ENCODE results near the gene HNRNPM. TPM values are rescaled to one million over a fixed set of nuclear protein-coding genes. Genes with fewer than 3 reads are reported as not detected.

Gene HNRNPM
- total RNA-seq, 1 experiment from 2014 or later: 204 TPM

- H3K27ac Mint-ChIP-seq (ENCODE audit: unreplicated experiment): no peak overlapping the region
- H3K9me3 Mint-ChIP-seq (ENCODE audit: low read depth, unreplicated experiment): no peaks in the 10 kb centered on the region
- CTCF ChIA-PET: interaction anchor here (0.9 kb wide), 1 partner anchor 121 kb away, joined by 3 read pairs; no protein-coding TSS in a partner anchor
- no peak for DNase-seq
- H3K27me3 Mint-ChIP-seq (ENCODE audit: unreplicated experiment): no peaks in the 10 kb centered on the region
- H3K4me1 Mint-ChIP-seq (ENCODE audit: low read depth, unreplicated experiment): peaks cover 9% of the 10 kb centered on the region
- peaks cover 29% of the 10 kb centered on the region for H3K36me3 Mint-ChIP-seq (ENCODE audit: insufficient read depth, unreplicated experiment)
- no TSS peak for BruUV-seq (replicated peaks)
- no peak for TF ChIP-seq CTCF (IDR thresholded peaks at IDR 0.05; ENCODE audit: unreplicated experiment)
- intact Hi-C loops (cut with micrococcal nuclease; ENCODE audit: unreplicated experiment): no loop called here
- H3K4me3 Mint-ChIP-seq (ENCODE audit: low read depth, unreplicated experiment): no peak overlapping the region
These were observed 29.1 kb downstream of the HNRNPM start for GRCh38 chr19:8473648-8474476.

- H3K36me3 Mint-ChIP-seq (ENCODE audit: insufficient read depth, unreplicated experiment): peaks cover 20% of the 10 kb centered on the region
- no peaks in the 10 kb centered on the region for H3K27me3 Mint-ChIP-seq (ENCODE audit: unreplicated experiment)
- TF ChIP-seq CTCF (IDR thresholded peaks at IDR 0.05; ENCODE audit: unreplicated experiment): no peak
- CTCF ChIA-PET: no interaction called here
- no peaks in the 10 kb centered on the region for H3K9me3 Mint-ChIP-seq (ENCODE audit: low read depth, unreplicated experiment)
- peaks cover 9% of the 10 kb centered on the region for H3K4me1 Mint-ChIP-seq (ENCODE audit: low read depth, unreplicated experiment)
- no peak overlapping the region for H3K4me3 Mint-ChIP-seq (ENCODE audit: low read depth, unreplicated experiment)
- DNase-seq: no peak
- H3K27ac Mint-ChIP-seq (ENCODE audit: unreplicated experiment): no peak overlapping the region
- BruUV-seq (replicated peaks): no TSS peak
- intact Hi-C loops (cut with micrococcal nuclease; ENCODE audit: unreplicated experiment): no loop called here
These were observed 30.2 kb downstream of the HNRNPM start for GRCh38 chr19:8475005-8475404.

GRCh38 chr19:8476524-8476923 lies 31.7 kb downstream of the HNRNPM start:
- no peak for DNase-seq
- peaks cover 23% of the 10 kb centered on the region for H3K36me3 Mint-ChIP-seq (ENCODE audit: insufficient read depth, unreplicated experiment)
- H3K27me3 Mint-ChIP-seq (ENCODE audit: unreplicated experiment): no peaks in the 10 kb centered on the region
- no peak overlapping the region for H3K27ac Mint-ChIP-seq (ENCODE audit: unreplicated experiment)
- BruUV-seq (replicated peaks): no TSS peak
- intact Hi-C loops (cut with micrococcal nuclease; ENCODE audit: unreplicated experiment): no loop called here
- TF ChIP-seq CTCF (IDR thresholded peaks at IDR 0.05; ENCODE audit: unreplicated experiment): no peak
- no peaks in the 10 kb centered on the region for H3K9me3 Mint-ChIP-seq (ENCODE audit: low read depth, unreplicated experiment)
- peaks cover 20% of the 10 kb centered on the region for H3K4me1 Mint-ChIP-seq (ENCODE audit: low read depth, unreplicated experiment)
- no peak overlapping the region for H3K4me3 Mint-ChIP-seq (ENCODE audit: low read depth, unreplicated experiment)
- CTCF ChIA-PET: no interaction called here

GRCh38 chr19:8477889-8478288 lies 33.1 kb downstream of the HNRNPM start:
- no peak overlapping the region for H3K4me3 Mint-ChIP-seq (ENCODE audit: low read depth, unreplicated experiment)
- no TSS peak for BruUV-seq (replicated peaks)
- H3K9me3 Mint-ChIP-seq (ENCODE audit: low read depth, unreplicated experiment): no peaks in the 10 kb centered on the region
- no peaks in the 10 kb centered on the region for H3K27me3 Mint-ChIP-seq (ENCODE audit: unreplicated experiment)
- intact Hi-C loops (cut with micrococcal nuclease; ENCODE audit: unreplicated experiment): no loop called here
- CTCF ChIA-PET: no interaction called here
- DNase-seq: no peak
- H3K36me3 Mint-ChIP-seq (ENCODE audit: insufficient read depth, unreplicated experiment): peaks cover 29% of the 10 kb centered on the region
- TF ChIP-seq CTCF (IDR thresholded peaks at IDR 0.05; ENCODE audit: unreplicated experiment): no peak
- no peak overlapping the region for H3K27ac Mint-ChIP-seq (ENCODE audit: unreplicated experiment)
- peaks cover 21% of the 10 kb centered on the region for H3K4me1 Mint-ChIP-seq (ENCODE audit: low read depth, unreplicated experiment)
